HS-27A (cell line): ENCODE results near the gene FBXO2.
A peak's percentile ranks its signal among the peaks of the same experiment; 100 is the strongest.

Experiments
- DNase-seq: peaks from one replicate; pipeline ENCODE4 v3.0.0-alpha.2; 2012; ENCODE audit warnings: low read depth, missing footprints

FBXO2 gene

GRCh38 chr1:11682287-11682771 lies 28.1 kb upstream of the FBXO2 start:
- no peak for DNase-seq

DNA sequence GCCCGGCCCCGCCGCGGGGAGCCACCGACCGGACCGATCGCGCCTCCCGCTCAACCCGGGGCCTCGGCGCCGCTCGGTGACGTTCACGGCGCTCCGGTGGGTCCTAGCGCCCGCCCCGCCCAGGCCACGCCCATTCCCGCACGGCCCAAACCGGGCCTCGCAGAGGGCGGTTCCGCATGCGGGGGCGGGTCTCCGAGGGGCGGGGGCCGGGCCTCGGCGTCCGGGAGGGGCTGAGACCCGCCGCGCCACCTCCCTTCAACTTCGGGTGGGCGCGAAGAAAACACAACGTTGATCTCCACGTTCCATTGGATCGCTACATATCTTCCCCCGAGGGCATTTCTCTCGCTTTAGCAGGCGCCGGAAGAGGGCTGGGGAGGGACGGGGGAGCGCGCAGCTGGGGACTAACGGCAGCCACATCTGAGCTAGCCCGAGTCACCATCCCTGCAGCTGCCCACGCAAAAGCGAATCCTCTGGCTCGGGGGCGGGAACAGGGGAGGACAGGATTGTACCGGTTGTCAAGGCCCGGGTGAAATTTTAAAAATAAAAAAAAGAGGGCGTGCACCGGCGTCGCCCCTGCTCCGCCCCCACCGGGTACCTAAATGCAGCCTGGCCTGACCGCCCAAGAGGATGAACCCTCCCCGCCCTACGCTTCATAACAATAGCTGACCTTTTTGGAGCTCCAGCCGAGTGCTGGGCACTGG lies 27.0 kb upstream of the FBXO2 start, which contains the start of gene MAD2L2:
Gene MAD2L2 (minus strand): TSS at position 78 of the 701 bp plus-strand sequence. CDS start 547 bp downstream, outside the sequence.
- DNase-seq = peak; percentile 50

DNA sequence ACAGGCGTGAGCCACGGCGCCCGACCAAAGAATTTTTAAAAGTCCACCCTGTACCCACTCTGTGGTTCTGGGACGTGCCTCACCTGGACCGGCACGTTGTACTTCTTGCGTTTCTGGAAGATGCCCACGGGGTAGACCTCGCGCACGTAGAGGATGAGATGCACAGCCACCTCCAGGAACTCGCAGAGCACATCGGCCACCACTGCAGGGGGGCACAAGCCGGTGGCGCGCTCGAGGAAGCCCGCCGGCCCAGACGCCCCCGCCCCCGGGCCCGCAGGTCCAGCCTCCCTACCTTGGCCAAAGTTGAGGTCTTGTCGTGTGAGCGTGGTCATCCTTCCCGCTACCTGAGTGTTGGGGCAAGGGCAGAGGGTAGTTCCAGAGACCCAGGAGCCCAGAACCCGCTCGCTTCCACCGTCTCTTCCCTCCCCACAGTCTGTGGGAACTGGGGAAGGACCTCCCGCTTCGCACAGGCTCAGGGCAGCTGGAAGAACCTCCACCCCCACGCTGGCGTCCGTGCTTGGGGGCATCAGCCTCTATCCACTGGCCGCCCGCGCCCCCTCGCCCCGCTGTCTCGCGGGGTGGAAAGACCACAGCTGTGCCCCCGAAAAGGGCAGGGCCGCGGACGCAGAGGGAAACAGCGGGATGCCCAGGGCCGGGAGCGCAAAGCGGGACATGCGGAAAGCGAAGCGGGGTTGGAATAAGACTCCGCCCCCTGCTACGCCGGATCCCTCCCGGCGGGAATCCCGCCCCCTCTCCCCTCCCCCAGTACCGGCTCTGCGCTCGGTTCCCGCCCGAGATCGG lies 26.2 kb upstream of the FBXO2 start:
- DNase-seq = no peak

DNA sequence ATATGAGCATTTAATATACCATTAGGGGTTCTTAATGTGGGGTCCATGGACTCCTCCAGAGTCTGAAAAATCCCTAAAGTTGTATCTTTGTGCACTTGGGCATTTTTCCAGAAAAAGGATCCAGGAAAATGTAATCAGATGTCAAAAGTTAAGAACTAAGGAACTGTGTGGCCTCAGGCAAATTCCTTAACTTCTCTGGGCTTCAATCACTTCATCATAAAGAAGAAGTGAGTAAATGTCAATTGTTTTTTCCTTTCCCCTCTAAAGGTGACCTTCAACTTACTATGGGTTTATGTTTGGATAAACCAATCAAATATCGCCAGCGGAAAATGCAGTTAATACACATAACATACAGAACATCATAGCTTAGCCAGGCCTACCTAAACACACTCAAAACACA lies 24.2 kb upstream of the FBXO2 start:
- DNase-seq = no peak

- no peak for DNase-seq
Observed at GRCh38 chr1:11676386-11677103, 22.3 kb upstream of the FBXO2 start.

- no peak for DNase-seq
Observed at GRCh38 chr1:11675325-11675724, 21.1 kb upstream of the FBXO2 start.

DNA sequence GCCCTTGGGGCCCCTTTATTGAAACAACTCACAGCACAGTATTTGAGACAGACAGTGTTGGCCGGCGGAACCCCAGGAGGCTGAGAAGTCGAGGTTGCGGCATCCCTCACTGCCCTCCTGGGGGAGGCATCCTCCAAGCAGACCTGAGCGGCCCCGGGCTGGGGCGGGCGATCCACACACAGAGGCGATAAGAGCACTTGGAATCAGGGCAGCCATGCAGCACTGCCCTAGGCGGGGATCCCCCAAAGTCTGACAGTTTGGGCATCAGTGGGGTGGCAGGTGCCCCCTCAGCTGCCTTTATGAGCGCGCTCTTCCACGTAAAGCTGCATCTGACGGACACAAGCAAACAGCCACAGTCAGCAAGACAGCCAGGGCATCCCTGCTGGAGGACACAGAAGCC lies 20.3 kb upstream of the FBXO2 start:
- DNase-seq = no peak

DNA sequence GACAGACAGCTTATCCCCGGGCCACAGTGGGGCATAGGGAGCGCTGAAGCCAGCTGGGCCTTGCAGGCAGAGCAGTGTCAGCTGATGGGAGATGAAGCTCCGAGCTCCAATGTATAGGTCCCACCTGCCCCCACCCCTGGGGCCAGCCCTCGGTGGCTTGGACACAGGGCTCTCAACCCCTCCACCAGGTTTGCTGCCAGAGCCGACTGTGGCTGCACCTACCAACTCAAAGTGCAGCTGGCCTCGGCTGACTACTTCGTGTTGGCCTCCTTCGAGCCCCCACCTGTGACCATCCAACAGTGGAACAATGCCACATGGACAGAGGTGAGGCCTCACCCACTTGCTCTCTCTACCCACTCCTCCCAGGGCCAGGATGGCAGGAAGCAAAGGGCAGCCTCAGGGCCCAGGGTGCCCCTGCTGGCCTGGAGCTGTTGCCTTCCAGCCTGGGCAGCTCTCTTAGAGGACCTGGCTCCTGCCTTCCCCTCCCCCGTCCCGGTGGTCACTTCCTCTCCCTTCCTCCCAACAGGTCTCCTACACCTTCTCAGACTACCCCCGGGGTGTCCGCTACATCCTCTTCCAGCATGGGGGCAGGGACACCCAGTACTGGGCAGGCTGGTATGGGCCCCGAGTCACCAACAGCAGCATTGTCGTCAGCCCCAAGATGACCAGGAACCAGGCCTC lies 19.0 kb upstream of the FBXO2 start:
- DNase-seq = no peak

- no peak for DNase-seq
Observed at GRCh38 chr1:11671544-11672286, 17.5 kb upstream of the FBXO2 start.

- no peak for DNase-seq
Observed at GRCh38 chr1:11671205-11671543, 16.9 kb upstream of the FBXO2 start.

DNA sequence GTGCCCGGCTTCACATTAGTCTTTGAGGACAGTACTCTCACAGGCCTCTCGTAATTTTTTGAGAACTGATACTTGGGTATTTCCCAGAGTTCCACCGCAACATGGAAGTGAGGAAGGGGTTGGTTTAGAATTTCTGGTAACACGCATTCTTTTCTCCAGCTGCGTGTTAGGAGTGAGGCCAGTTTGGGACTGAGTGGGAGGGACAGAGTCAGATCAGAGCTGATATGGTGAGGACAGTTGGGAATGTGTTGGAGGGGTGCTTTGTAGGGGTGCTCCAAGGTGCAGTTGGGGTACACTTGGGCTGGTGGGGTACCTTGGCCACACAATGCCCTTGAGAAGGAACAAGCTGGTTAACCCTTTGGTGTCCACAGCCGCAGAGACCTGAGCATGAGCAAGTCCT lies 16.5 kb upstream of the FBXO2 start:
- DNase-seq = no peak

- DNase-seq = no peak
Observed at GRCh38 chr1:11668516-11668915, 14.3 kb upstream of the FBXO2 start.

- no peak for DNase-seq
Observed at GRCh38 chr1:11664336-11665065, 10.3 kb upstream of the FBXO2 start.

- DNase-seq = no peak
Observed at GRCh38 chr1:11661103-11661502, 6.9 kb upstream of the FBXO2 start.

DNA sequence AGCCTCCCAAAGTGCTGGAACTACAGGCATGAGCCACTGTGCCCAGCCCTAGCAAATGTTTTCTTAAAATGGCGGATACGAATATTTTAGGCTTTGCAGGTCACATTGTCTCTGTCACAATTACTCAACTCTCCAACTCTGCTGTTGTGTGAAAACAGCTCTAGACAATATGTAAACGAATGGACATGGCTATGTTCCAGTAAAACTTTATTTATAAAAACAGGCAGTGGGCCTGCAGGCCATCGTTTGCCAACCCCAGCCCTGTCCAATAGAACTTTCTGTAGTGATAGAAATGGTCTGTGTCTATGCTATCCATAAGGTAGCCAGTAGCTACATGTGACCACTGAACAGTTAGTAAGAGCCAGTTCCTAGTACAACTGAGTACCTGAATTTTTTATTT lies 5.5 kb upstream of the FBXO2 start:
- DNase-seq = no peak

DNA sequence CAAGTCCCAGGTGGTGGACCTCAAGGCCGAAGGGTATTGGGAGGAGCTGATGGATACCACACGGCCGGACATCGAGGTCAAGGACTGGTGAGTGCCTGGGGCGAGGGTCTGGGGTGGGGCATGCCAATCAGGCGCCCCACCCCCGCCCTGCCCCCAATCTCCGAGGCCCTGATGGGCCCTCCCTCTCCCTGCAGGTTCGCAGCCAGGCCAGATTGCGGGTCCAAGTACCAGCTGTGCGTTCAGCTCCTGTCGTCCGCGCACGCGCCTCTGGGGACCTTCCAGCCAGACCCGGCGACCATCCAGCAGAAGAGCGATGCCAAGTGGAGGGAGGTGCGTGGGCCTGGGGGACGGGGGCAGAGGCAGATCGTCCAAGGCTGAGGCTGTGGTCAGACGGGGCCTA lies 4.3 kb upstream of the FBXO2 start:
- no peak for DNase-seq

DNA sequence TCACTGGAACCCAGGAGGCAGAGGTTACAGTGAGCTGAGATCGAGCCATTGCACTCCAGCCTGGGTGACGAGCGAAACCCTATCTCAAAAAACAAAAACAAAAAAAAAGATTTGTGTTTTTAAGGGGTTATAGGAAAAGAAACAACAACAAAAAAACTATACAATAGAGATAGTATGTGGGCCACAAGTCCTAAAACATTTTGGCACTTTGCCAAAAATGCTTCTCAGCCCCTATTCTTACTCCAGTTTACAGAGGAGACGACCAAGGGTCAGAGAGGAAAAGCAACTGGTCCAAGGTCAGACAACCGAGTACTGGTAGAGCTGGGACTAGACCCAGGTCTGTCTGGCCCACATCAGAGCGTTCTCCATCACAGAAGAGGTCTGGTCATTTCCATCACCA lies 3.4 kb upstream of the FBXO2 start:
- no peak for DNase-seq

GRCh38 chr1:11654939-11655808 lies 945 bp upstream of the FBXO2 start:
- no peak for DNase-seq

DNA sequence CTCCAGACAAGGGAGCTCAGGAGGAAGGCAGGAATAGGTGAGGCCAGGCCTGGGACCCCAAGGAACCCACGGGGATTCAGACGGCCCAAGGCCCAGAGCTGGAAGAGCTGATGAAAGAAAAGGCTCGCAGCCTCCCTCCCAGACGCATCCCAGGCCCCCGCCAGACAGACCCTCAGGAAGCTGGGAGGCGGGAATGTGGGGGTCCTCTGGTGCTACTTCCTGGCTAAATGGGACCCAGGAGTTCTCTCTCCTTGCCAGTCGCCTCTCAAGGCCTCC lies 430 bp downstream of the FBXO2 start:
- DNase-seq = no peak
